ENCODE data around the gene SALL1. TPM values are rescaled to one million over a fixed set of nuclear protein-coding genes. Genes with fewer than 3 reads are reported as not detected.

The SALL1 gene
- under 1 TPM in 9 of 10 donors, not detected in 1; 0.08 to 0.71 (median 0.24) TPM for polyA plus RNA-seq (ENCODE audit: insufficient read length in 10 of 10)
- long read RNA-seq, donor 1: 0 reads
- long read RNA-seq, donor 2: 0 reads
- long read RNA-seq, donor 3: 0 reads
- long read RNA-seq, donor 4: 0 reads
- long read RNA-seq, donor 5: 0 reads
- long read RNA-seq, donor 6: 0 reads
- long read RNA-seq, donor 7: 0 reads
- long read RNA-seq, donor 8: 0 reads
- long read RNA-seq, donor 9: 0 reads

- peak in 1 of 3 donors; percentile 44 for DNase-seq
These were observed at the start of gene SALL1 for GRCh38 chr16:51150888-51151320. Gene SALL1, minus strand, starts transcription at chr16:51151270. Its CDS starts 29 bp downstream, at chr16:51151241.

DNA sequence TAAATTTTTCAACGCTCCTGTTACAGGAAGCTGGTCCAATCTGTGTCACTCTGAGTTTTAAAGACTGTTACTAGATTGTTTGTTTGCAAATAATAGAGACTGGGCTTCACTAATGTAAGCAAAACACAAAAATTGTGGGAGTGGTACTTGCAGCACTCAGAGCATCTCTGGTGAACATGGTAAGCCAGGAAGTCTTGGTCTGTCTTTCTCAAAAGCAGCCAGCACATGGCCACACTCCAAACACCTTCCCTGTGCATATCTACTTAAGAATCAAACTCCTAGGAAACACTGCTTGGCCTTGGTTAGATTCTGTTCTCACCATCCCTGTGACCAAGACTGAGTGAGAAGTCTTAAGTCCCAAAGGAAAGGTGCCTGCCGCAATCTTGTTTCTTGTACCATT lies 49.7 kb upstream of the SALL1 start:
- no peak for DNase-seq

DNA sequence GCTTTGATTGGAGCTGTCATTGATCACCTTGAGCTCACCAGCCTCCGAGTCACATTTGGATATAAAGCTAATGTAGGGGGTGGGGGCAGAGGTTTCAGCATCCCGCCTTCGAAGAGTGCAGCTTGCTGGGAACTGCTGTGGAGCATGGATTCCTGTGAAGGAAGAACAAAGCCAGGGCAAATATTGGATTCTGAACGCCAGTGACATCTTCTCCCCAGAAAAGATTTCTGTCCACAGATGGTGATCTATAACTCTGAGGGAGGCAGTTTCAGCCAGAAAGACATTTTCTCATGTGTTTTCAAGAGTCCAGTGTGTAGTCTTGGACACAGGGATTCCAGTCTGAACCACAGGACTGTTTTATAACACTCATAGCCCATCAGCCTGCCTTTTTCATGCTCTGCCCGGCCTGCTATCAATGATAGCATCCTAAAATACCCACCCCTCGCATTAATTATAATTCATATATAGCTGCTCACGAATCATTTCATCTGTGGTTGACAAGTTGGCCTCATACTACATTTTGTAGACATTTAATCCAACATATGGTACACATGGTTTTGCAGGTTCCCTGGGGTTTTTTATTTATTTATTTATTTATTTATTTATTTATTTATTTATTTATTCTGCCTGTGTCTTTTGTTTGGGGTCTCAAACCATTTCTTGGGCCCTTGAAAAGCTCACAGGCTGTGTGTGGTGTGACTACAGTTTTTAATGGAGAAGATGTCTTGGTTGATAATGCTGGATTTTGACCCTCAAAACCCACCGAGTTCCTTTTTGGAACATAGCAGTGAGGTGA lies 47.1 kb upstream of the SALL1 start:
- no peak for DNase-seq

DNA sequence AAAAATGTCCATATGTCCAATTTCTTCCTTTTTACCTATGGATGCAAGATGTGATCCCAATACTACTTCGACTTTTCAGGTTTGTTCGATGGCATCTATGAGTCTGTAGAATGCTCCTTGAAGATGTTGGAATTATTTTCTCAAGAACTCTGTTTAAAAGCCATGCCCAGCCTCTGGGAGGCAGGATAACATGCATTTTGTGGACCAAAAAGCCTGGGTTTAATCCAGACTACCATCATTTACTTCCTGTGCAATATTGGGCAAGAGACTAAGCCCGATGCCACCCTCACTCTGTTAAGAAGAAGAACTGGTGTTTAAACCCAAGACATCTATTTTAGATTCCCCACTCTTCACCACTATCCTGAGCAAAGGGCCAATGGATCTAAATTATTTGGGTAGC lies 42.8 kb upstream of the SALL1 start:
- DNase-seq: no peak

GRCh38 chr16:51184702-51185433 lies 33.8 kb upstream of the SALL1 start:
- no peak for DNase-seq

GRCh38 chr16:51181503-51181811 lies 30.4 kb upstream of the SALL1 start:
- no peak for DNase-seq

DNA sequence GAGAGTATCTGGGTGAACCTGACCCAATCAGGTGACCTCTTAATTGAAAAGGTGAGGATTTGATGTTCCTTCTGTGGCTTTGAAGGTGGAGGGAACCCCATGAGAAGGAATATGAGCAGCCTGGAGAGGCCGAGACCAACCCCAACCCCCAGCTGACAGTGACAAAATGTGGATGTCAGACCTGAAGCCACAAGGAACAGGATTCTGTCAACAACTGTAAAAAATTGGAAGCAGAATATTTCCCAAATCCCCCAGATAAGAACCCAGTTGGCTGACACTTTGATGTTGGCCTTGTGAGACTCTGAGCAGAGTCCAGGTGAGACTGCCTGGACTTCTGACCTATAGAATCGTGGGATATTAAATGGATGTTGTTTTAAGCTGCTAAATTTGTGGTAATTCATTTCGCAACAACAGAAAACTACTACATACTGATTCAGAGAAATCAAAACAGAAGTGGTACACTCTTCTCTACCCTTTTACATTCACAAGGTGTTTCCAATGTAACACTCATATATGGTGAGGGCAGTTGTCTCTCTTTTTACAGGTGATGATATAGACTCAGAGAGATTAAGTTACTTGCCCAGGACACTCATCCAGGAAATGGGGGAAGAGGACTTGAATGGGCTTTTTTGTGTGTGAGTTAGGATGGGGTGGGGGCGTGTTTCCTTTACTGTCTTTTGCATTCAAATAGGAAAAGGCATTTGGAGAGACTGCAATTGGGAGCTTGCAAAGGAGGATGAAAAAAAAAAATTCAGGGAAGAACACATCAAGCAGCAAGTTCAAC lies 29.8 kb upstream of the SALL1 start:
- DNase-seq: no peak

DNA sequence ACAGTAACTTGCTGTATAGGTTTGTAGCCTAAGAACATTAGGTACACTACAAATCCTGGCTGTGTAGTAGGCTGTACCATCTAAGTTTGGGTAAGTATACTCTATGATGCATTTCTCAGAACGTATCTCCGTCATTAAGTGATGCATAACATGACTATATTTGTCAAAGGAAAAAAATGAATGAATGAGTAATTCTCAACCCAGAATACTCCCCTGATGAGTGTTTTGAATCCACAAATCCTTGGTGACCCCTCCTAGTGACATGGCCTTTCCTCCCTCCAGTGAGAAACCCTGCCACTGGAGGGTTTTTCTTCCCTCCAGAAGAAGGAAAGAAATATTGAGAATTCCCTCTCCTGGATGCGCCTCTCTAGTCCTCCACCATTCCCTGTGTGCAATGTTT lies 24.0 kb upstream of the SALL1 start:
- DNase-seq: no peak

DNA sequence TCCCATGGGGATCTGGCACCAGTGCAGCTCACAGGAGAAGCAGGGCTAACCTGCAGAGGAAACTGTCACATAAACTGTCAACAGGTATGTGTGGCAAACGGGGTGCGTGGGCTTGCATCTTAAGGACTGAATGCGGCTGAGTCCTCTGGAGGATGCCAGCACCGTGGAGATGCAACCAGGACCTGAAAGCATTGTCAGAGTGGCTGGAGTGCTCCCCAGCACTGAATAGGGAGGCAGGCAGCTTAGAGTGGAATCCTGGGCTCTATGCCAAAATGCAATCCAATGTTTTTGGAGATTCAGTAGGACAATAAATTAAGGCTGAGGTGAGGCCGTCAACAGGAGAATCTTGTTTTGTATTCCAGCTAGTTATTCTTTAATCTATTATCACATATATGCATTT lies 21.3 kb upstream of the SALL1 start:
- no peak for DNase-seq

- no peak for DNase-seq
These were observed 17.7 kb upstream of the SALL1 start for GRCh38 chr16:51168755-51169154.

DNA sequence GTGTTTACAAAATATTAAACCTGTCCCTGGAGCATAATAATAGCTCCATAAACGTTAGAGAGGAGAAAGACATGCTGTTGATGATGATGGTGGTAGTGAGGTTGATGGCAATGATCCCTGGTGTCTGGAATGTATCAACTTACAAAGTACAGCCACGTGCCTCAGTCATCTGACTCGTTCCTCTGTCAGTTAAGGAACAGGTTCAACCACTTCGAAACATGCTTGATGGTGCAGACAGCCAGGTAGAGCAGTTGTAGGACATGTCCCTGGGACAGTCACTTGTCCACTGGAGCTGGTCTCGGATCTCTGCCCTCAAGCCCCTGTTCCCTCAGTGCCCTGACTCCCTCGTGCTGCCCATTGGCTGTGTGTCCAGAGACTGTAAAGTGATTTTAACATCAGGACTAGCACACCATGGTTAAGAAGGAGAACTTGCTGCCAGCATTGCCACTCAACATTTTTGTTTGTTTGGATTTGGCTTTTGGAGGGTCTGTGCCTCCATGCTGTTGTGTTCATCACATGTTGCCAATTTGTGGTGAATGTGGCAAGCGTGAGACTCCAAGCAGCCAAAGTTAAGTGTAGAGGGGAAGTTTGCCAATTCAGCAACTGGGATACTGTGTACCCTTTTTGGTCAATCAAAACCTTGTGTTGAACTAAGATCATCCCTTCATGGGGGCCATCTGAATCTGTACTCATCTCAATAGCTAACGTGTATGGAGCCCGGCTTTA lies 16.3 kb upstream of the SALL1 start:
- no peak for DNase-seq

- no peak for DNase-seq
These were observed 15.5 kb upstream of the SALL1 start for GRCh38 chr16:51166541-51166940.

- DNase-seq: no peak
These were observed 15.0 kb upstream of the SALL1 start for GRCh38 chr16:51166091-51166490.

- no peak for DNase-seq
These were observed 14.0 kb upstream of the SALL1 start for GRCh38 chr16:51165043-51165442.

- DNase-seq: no peak
These were observed 13.5 kb upstream of the SALL1 start for GRCh38 chr16:51164574-51164973.

DNA sequence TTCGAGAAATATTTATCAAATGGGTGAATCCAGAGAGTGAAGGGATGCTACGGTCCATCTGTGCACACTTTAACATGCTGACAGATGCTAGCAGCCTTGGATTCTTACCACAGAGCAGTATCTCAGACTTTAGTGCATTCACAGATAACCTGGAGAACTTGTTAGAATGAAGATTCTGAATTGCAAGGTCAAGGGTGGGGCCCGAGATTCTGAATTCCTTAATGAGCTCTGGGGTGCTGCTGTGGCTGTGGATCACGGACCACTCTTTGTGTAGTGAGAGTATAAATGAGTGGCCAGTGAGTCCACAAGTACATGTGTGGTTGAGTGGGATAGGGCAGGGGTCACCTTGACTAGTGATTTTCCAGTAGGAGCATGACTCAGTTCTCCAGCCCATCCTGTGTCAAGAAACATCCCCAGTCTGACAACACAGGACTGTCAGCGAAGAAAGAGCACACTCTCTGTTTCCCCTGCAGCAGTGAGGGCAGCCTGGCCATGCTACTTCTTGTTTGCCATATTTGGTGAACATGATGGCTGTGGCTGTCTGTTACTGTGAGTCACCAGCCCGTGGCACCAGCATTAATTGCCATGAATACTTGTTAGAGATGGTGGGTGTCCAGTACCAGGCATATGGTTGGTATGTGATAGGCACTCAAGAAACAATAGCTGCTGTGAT lies 13.0 kb upstream of the SALL1 start:
- DNase-seq: no peak

DNA sequence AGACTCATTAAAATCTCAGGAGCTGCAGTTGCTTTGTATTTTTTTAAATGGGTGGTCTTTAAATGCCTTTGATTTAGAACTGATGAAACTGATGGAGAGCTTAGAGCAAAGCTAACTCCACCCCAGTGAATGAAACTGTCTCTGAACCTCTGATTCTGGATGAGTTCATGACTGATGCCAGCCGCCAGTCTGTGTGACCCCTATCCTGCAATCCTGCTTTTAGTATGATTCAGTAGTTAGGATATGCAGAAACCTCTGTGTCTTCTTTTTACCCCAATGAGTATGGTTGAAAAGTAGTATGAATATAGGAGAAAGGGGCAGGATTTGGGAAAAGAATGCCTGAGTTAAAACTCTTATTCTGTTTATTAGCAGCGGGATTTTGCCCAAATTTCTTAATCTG lies 12.3 kb upstream of the SALL1 start:
- DNase-seq: no peak

DNA sequence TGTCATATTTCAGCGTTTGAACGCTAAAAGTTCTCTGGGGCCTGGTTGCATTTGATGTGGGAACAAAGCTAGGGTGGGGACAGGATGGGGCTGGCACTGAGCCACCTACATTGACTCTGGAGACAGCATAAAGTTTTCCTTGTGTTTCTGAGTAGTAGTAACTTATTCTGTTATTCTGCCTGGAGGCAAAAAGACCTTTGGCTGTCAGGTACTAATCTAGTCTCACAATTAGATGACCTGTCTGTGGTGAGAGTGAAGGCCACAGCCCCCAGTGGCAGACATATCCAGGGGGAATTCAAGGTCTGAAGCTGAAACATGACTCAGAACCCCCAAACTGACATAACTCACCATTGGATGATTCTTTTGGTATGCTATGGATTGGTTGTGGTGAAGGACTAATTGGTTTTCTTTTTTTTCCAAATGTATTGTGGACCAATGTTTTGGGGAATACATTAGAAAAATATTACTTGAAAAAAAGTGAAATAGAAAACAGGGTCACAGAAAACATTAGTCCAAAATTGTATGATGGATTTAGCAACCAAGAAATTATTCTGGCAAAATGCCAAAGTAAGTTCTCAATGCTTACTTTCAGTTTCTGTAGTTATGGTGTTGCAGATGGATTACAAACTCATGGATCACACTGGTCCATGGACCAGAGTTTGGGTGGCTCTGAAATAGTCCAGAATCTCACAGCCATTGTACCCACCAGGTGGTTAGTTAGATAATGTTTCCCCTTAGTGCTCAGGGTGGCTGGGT lies 10.5 kb upstream of the SALL1 start:
- no peak for DNase-seq

- no peak for DNase-seq
These were observed 8.8 kb upstream of the SALL1 start for GRCh38 chr16:51159865-51160264.

GRCh38 chr16:51159296-51159695 lies 8.2 kb upstream of the SALL1 start:
- no peak for DNase-seq

All from muscle of back (tissue), 13 donors.